IPS-11a (cell line): ENCODE data around the gene VASN.

Source experiments
- H3K4me3 ChIP-seq: one replicate; pipeline ENCODE4 v1.5.1; 2013; ENCODE audit warnings: low read depth, low read length, control low read depth

VASN gene

GRCh38 chr16:4419402-4419959 lies 47.8 kb downstream of the VASN start:
- H3K4me3 ChIP-seq: no peak overlapping the region

GRCh38 chr16:4420505-4421105 lies 49.0 kb downstream of the VASN start:
- no peak overlapping the region for H3K4me3 ChIP-seq

GRCh38 chr16:4425378-4426020 lies 53.9 kb downstream of the VASN start, which contains the start of gene DNAJA3:
Gene DNAJA3, plus strand, starts transcription at chr16:4425868. Its CDS starts 14 bp downstream, at chr16:4425882.
- peak within 1 kb of the TSS; percentile 100 for H3K4me3 ChIP-seq

- H3K4me3 ChIP-seq: peak overlapping the region; percentile 100
These were observed 54.5 kb downstream of the VASN start for GRCh38 chr16:4426021-4426684.

- peak overlapping the region; percentile 100 for H3K4me3 ChIP-seq
These were observed 55.2 kb downstream of the VASN start for GRCh38 chr16:4426722-4427372.

- no peak overlapping the region for H3K4me3 ChIP-seq
These were observed 56.9 kb downstream of the VASN start for GRCh38 chr16:4428500-4428899.

- no peak overlapping the region for H3K4me3 ChIP-seq
These were observed 59.4 kb downstream of the VASN start for GRCh38 chr16:4431023-4431422.
